Stimulated activated CD4-positive, alpha-beta T cell treated with anti-CD3 and anti-CD28 coated beads, Interleukin-1b, Interleukin-23, amount 100 ng/mL, for 1 hour (primary cell): Measurements from ENCODE around the gene SPSB4.
"Not testable (repeated sequence)": the region's sequence is repeated elsewhere in the genome, so short reads cannot be mapped to it uniquely, and the experiment has no call there.

Experiments used
- DNase-seq, 2 donors: peaks; one replicate each; pipeline ENCODE4 v3.0.0-alpha.2; 2020; ENCODE audit warnings: low read depth in 2 of 2

SPSB4 gene

GRCh38 chr3:141050576-141051442 is at the start of gene SPSB4:
SPSB4 (plus strand) TSS chr3:141051347; CDS start chr3:141066105, 14,758 bp downstream.
- DNase-seq = no peak

- no peak for DNase-seq
Observed at GRCh38 chr3:141006344-141006743, 44.8 kb upstream of the SPSB4 start.

GRCh38 chr3:141009496-141009895 is 41.7 kb upstream of the SPSB4 start:
- no peak for DNase-seq

DNA sequence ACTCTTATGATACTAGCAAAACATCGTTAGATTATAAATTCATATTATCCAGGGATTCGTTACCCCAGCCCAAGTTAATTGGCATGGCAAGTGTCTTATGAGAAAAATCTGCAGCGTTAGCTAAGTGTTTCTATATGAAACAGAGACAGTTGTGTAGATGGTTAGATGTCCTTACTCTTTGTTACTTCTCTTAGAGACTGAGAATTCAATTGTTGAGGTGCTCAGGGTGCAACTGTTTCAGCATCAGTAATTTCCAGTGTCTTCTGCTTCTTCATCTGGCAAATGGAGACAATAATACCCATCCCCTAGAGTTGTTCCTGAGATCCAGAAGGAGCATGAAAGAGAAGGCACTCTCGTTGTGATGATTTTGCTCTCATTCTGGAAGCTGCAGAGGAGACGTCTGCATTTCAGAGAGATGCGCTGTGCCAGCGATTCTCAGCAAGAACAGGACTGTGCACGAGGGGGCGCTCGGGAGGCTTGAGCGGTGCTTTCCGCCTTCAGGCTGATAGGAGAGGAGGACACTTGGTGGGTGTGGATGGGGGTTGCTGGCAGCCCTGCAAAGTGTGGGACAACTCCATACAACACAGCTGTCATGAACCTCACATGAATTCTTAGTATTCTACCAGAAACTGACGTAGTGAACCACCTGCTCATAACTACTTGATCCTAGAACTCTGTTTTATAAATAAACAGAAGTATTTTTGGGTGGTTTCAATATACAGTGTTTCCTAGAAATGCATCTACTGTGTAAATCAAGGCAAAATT is 39.7 kb upstream of the SPSB4 start:
- peak; percentile 29 to 55 for DNase-seq

DNA sequence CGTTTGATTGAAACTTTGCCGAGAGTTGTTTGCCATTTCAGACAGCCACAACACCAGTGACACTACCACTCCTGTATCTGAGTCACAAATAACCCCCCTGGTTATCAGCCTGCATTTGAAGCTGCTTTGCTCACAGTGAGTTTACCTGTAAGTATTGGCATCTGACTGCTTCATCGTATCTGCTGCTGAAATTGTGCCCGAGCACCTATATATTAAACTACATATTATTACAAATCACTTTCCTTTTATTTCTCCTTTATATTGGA is 39.2 kb upstream of the SPSB4 start:
- DNase-seq = no peak

DNA sequence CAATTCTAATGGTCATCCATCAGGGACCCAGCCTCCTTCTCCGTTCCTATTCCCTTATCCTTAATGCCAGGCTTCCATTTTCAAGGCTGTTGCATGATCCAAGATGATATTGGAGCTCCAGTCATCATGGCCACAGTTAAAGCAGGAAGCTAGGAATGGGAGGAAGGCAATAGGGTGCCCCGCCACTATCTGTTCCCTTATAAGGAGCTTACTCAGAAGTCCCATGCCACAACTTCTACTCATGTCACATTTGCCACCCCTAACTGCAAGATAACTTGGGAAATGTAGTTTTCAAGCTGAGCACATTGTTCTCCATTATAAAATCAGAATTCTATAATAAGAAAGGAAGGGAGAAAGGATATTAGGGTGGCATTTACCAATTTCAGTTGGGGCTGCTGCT is 38.6 kb upstream of the SPSB4 start:
- DNase-seq = no peak

GRCh38 chr3:141015481-141015880 is 35.7 kb upstream of the SPSB4 start:
- no peak for DNase-seq

- DNase-seq = not testable (repeated sequence)
Observed at GRCh38 chr3:141017366-141018322, 33.5 kb upstream of the SPSB4 start.

GRCh38 chr3:141019244-141019643 is 31.9 kb upstream of the SPSB4 start:
- no peak for DNase-seq

DNA sequence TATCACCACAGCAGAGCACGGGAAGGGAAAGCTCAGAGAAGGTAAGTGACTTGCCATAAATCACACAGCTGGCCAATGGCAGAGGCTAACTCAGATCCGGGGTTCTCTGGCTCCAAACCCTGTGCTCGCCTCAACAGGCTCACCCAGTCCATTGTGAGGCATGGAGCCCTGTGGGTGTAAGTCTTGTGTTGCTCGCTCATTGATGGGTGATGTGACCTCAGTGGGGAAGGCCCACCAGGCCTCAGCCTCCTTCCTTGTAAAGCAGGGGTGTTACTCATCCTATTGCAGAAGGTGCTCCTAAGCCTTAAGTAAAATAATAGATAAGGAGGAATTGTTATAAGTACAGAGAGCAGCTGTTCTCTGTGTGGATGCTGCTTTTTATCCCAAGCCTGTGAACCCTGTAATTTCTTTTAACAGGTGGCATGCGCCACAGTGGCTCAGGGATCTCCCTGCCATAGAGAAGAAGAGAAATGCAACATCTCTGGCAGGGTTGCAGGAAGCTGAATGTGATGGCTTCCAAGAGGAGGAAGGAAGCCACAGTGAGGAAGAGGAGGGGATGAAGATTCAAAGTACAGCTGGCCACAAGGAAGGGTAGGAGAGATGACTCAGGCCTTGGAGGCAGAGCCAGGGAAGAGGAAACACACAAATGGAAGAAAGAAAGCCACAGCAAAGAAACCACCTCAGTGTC is 30.9 kb upstream of the SPSB4 start:
- no peak for DNase-seq

DNA sequence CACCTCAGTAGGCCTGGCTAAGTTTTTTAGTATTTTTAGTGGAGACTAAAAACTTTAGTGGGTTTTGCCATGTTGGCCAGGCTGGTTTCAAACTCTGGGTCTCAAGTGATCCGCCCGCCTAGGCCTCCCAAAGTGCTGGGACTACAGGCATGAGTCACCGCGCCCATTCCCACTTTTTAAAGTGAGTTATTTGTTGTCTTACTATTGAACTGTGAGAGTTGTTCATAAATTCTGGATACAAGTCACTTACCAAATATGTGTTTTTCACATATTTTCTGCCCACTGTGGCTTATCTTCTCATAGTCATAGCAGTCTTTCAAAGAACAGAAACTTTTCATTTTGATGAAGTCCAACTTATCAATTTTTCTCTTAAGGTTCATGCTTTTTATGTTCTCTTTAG is 29.9 kb upstream of the SPSB4 start:
- no peak for DNase-seq

DNA sequence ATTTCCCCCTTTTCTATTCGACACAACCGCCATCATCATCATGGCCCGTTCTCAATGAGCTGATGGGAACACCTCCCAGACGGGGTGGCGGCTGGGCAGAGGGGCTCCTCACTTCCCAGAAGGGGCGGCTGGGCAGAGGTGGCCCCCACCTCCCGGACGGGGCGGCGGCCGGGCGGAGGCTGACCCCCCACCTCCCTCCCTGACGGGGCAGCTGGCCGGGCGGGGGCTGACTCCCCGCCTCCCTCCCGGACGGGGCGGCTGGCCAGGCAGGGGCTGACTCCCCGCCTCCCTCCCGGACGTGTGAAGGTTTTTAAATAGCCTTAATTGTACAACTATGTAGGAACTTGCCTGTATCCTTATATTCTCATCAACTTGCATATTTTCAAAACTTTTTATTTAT is 20.9 kb upstream of the SPSB4 start:
- DNase-seq = no peak

GRCh38 chr3:141039589-141039988 is 11.6 kb upstream of the SPSB4 start:
- no peak for DNase-seq

DNA sequence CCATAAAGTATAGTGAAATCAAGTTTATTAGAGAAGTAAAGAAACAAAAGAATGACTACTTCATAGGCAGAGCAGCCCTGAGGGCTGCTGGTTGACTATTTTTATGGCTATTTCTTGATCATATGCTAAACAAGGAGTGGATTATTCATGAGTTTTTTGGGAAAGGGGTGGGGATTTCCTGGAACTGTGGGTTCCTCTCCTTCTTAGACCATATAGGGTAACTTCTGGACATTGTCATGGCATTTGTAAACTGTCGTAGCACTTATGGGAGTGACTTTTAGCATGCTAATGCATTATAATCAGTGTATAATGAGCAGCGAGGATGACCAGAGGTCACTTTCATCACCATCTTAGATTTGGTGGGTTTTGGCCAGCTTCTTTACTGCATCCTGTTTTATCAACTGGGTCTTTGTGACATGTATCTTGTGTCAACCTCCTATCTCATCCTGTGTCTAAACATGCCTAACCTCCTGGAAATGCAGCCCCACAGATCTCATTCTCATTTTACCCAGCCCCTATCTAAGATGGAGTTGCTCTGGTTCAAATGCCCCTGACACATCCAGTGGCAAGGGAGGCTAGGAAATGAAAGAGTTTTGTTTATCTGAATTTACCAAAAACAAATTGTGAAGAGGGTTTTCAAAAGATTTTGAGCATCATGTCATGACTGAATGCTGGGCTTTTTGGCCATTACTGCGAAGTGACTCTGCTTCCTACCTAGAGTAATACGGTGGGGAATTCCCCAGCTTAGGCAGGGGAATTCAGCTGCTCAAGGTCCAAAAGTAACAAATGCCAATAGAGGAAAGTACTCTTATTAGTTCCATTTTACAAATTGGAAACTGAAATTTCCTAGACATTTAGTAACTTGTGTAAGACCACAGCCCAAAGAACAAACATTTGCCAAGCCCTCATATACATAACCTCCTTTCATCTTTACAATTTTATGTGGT is 6.2 kb upstream of the SPSB4 start:
- no peak for DNase-seq

- no peak for DNase-seq
Observed at GRCh38 chr3:141045849-141046248, 5.3 kb upstream of the SPSB4 start.

DNA sequence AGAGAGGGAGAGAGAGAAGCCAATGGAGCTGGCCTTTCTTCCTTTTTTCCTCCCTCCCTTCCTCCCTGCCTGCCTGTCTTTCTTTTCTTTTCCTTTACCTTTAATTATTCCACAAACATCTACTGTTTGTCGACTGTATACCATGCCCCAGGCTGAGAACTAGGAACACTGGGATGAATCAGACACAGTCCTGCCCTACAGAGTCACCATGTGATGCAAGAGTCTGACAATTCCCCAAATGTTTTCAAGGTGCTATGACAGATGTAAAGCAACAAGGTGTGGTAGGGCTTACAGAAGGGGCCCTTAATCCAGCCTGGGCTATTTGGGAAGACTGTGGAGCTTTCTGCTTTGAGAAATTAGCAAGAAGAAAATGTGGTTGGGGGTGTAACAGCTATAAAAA is 4.0 kb upstream of the SPSB4 start:
- no peak for DNase-seq

GRCh38 chr3:141049681-141050080 is 1.5 kb upstream of the SPSB4 start:
- no peak for DNase-seq

- no peak for DNase-seq
Observed at GRCh38 chr3:141051443-141052200, 475 bp downstream of the SPSB4 start.

DNA sequence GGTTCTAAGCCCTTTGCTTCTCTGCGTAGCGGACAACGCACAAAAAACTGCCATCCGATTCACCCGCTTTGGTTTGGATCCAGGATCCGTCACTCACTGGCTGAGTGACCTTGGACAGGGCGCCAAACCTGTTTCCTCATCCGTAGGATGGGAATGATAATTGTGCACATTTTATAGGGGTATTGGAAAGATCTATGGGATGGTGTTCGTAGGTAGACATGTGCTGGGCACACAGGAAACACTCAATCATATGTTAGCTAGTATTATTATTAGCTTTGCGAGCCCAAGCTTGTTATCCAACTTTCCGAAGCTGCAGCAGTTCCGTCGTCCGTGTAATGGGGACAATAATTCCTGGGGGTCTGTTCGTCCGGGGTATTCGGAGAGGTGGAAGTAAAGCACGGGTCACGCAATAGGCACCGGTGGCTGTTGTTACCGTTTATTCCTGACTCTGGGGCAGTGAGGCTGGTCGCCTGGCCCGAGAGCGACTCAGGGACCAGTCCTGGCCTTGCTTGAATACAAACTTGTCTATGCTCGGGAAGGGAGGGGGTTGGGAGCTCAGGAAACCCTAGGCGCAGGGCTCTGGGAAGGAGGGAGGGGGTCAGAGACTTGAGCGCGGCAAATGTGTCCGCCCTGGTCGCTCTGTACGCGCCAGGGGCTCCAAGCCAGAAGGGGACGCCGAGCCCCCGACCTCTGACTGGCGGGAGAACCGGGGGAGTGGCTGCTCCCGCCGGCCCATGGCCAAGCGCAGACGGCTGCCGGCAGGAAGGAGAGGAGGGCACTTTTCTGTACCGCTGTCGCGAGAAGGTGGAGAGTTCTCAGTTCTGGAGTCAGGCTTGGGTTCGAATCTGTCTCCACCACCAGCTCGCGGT is 1.3 kb downstream of the SPSB4 start:
- no peak for DNase-seq
